ENCODE data around the gene RHOV.

DNA sequence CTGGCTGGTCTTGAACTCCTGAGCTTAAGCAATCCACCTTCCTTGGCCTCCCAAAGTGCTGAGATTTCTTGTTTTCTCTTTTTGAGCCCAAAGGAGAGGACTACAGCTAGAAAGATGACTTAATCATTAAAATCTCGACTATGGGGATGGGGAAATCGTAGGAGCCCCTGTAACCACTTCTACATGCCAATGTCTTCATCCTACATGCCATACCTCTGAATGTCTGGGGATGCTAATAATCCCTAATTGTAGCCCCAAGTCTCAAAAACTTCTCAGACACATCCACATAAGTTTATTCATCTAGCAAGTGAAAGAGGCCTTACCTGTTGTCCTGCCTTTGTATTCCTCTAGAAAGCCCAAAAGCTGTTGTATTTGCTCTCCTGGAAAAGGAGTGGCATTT, 3.7 kb upstream of the RHOV start:
- TF ChIP-seq, protein P1, sequence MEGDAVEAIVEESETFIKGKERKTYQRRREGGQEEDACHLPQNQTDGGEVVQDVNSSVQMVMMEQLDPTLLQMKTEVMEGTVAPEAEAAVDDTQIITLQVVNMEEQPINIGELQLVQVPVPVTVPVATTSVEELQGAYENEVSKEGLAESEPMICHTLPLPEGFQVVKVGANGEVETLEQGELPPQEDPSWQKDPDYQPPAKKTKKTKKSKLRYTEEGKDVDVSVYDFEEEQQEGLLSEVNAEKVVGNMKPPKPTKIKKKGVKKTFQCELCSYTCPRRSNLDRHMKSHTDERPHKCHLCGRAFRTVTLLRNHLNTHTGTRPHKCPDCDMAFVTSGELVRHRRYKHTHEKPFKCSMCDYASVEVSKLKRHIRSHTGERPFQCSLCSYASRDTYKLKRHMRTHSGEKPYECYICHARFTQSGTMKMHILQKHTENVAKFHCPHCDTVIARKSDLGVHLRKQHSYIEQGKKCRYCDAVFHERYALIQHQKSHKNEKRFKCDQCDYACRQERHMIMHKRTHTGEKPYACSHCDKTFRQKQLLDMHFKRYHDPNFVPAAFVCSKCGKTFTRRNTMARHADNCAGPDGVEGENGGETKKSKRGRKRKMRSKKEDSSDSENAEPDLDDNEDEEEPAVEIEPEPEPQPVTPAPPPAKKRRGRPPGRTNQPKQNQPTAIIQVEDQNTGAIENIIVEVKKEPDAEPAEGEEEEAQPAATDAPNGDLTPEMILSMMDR (conservative IDR thresholded peaks at IDR 0.05; ENCODE audit: low read length) = no peak
- TF ChIP-seq EZH2phosphoT487 (IDR thresholded peaks at IDR 0.05; ENCODE audit: borderline replicate concordance) = no peak
